IMR-90 (cell line): ENCODE data around the gene DPH3.

Experiments used
- MAZ ChIP-seq: IDR thresholded peaks from 2 replicates; pipeline ENCODE4 v1.6.1; 2012; ENCODE audit warnings: low read depth, mild to moderate bottlenecking, low read length, improper control_type of control experiment, moderate library complexity, borderline replicate concordance
- MXI1 ChIP-seq: IDR thresholded peaks from 2 replicates; pipeline ENCODE4 v1.6.1; 2012; ENCODE audit warnings: low read depth, mild to moderate bottlenecking, low read length, moderate library complexity, borderline replicate concordance
- POLR2A ChIP-seq: IDR thresholded peaks from 2 replicates; pipeline ENCODE4 v1.6.1; 2012; ENCODE audit warnings: mild to moderate bottlenecking, low read depth, low read length
- RFX5 ChIP-seq: IDR thresholded peaks from 2 replicates; pipeline ENCODE4 v1.8.0; 2012; ENCODE audit warnings: low read depth, mild to moderate bottlenecking, low read length, moderate library complexity
- TF ChIP-seq, protein P1 (sequence below): conservative IDR thresholded peaks from 2 replicates; pipeline ENCODE4 v1.5.1; 2012; ENCODE audit warnings: mild to moderate bottlenecking, low read depth, low read length, improper control_type of control experiment

DNA sequence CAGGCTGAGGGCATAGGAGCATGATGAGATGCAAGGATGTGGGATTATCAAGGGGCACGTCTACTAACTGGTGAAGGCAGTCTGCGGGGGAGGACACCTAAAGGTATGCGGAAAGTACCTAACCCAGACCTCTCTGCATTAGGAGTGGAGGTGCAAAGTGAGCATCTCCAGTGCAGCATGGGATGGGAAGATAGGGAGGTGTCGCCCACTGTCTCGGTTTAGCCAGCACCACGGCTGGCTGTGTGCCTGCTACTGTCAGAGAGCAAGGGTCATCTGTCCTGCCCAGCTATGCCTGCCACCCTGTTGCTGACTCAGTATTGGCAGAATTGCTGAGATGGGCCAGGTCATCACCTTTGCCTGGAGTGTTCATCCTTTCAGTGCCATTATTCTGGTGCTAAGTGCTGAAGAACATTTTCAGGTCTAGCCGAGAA lies 40.4 kb upstream of the DPH3 start:
- no peak for TF ChIP-seq POLR2A
- no peak for TF ChIP-seq RFX5
- TF ChIP-seq, protein P1, sequence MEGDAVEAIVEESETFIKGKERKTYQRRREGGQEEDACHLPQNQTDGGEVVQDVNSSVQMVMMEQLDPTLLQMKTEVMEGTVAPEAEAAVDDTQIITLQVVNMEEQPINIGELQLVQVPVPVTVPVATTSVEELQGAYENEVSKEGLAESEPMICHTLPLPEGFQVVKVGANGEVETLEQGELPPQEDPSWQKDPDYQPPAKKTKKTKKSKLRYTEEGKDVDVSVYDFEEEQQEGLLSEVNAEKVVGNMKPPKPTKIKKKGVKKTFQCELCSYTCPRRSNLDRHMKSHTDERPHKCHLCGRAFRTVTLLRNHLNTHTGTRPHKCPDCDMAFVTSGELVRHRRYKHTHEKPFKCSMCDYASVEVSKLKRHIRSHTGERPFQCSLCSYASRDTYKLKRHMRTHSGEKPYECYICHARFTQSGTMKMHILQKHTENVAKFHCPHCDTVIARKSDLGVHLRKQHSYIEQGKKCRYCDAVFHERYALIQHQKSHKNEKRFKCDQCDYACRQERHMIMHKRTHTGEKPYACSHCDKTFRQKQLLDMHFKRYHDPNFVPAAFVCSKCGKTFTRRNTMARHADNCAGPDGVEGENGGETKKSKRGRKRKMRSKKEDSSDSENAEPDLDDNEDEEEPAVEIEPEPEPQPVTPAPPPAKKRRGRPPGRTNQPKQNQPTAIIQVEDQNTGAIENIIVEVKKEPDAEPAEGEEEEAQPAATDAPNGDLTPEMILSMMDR: no peak
- TF ChIP-seq MXI1: no peak
- TF ChIP-seq MAZ: no peak
